Suprapubic skin (tissue), 4 donors: ENCODE results near the gene CELF5.
"Not testable (repeated sequence)": the region's sequence is repeated elsewhere in the genome, so short reads cannot be mapped to it uniquely, and the experiment has no call there.

Experiments
- EP300 ChIP-seq: sonication (generic); formaldehyde crosslinking; IDR thresholded peaks from one replicate; pipeline ENCODE4 v1.6.1; 2017; ENCODE audit warnings: antibody characterized with exemption
- POLR2A ChIP-seq, 2 donors: fragments of 450-650 bp; IDR thresholded peaks; one replicate each; pipeline ENCODE4 v1.6.1; 2017; ENCODE audit warnings: antibody characterized with exemption in 2 of 2, mild to moderate bottlenecking in 2 of 2, moderate library complexity in 2 of 2
- POLR2AphosphoS5 ChIP-seq, 3 donors: sonication (generic); formaldehyde crosslinking; IDR thresholded peaks; one replicate each; pipeline ENCODE4 v1.6.1; 2017; ENCODE audit warnings: antibody characterized with exemption in 3 of 3
- TF ChIP-seq, protein P1 (sequence below), 2 donors: fragments of 200-600 bp in 1 of 2; fragments of 450-650 bp in 1 of 2; sonication (generic) in 1 of 2; IDR thresholded peaks; one replicate each; pipeline ENCODE4 v1.5.1; 2016 to 2019; ENCODE audit warnings: antibody characterized with exemption in 2 of 2, mild to moderate bottlenecking in 1 of 2, moderate library complexity in 1 of 2

DNA sequence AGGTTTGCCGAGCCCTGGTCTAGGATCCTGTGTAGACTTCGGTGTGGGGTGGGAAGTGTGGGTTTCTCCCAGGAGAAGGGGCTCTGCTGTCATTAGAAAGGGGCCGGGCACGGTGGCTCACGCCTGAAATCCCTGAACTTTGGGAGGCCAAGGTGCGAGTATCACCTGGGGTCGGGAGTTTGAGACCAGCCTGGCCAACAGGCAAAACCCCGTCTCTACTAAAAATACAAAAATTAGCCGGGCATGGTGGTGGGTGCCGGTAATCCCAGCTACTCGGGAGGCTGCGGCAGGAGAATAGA lies 32.7 kb upstream of the CELF5 start:
- TF ChIP-seq POLR2A (IDR thresholded peaks at IDR 0.05); POLR2AphosphoS5 (IDR thresholded peaks at IDR 0.05); EP300: not testable (repeated sequence)
- TF ChIP-seq, protein P1, sequence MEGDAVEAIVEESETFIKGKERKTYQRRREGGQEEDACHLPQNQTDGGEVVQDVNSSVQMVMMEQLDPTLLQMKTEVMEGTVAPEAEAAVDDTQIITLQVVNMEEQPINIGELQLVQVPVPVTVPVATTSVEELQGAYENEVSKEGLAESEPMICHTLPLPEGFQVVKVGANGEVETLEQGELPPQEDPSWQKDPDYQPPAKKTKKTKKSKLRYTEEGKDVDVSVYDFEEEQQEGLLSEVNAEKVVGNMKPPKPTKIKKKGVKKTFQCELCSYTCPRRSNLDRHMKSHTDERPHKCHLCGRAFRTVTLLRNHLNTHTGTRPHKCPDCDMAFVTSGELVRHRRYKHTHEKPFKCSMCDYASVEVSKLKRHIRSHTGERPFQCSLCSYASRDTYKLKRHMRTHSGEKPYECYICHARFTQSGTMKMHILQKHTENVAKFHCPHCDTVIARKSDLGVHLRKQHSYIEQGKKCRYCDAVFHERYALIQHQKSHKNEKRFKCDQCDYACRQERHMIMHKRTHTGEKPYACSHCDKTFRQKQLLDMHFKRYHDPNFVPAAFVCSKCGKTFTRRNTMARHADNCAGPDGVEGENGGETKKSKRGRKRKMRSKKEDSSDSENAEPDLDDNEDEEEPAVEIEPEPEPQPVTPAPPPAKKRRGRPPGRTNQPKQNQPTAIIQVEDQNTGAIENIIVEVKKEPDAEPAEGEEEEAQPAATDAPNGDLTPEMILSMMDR (IDR thresholded peaks at IDR 0.05): not testable (repeated sequence)
